CD4-positive, CD25-positive, alpha-beta regulatory T cell (primary cell): ENCODE measurements around the gene NR2C2AP. TPM values are rescaled to one million over a fixed set of nuclear protein-coding genes. Genes with fewer than 3 reads are reported as not detected.
"Not testable (repeated sequence)": the region's sequence is repeated elsewhere in the genome, so short reads cannot be mapped to it uniquely, and the experiment has no call there.

Experiments used
- ATAC-seq, 2 donors: fragments of 150-1000 bp; cut with Tn5 transposase; one replicate each; pipeline ENCODE4 v1.10.0; 2021; ENCODE audit warnings: low read depth in 2 of 2, moderate number of reproducible peaks in 2 of 2, moderate library complexity in 1 of 2
- DNase-seq, 3 donors: peaks; one replicate each; pipeline versions ENCODE4 v3.0.0 to v3.0.0-alpha.2; 2012 to 2022; ENCODE audit warnings: mixed read lengths in 1 of 3
- H3K27ac ChIP-seq: one replicate; pipeline ENCODE4 v1.7.0; 2013; ENCODE audit warnings: mild to moderate bottlenecking, low read length; ENCODE audit not compliant: insufficient read depth, poor library complexity, severe bottlenecking
- H3K27me3 ChIP-seq: one replicate; pipeline ENCODE4 v1.7.0; 2013; ENCODE audit warnings: low read length; ENCODE audit not compliant: control insufficient read depth, insufficient read depth
- H3K36me3 ChIP-seq: one replicate; pipeline ENCODE4 v1.7.0; 2013; ENCODE audit warnings: mild to moderate bottlenecking, low read length, moderate library complexity; ENCODE audit not compliant: control insufficient read depth, insufficient read depth
- H3K4me1 ChIP-seq: 2 replicates; pipeline ENCODE4 v1.7.0; 2013; ENCODE audit warnings: mild to moderate bottlenecking, low read length; ENCODE audit not compliant: insufficient read depth, control insufficient read depth, poor library complexity, severe bottlenecking
- H3K4me3 ChIP-seq: one replicate; pipeline ENCODE4 v1.7.0; 2013; ENCODE audit warnings: low read depth, mild to moderate bottlenecking, low read length, moderate library complexity
- H3K9me3 ChIP-seq, 2 experiments: 1 replicate in 1 of 2; 2 replicates in 1 of 2; pipeline ENCODE4 v1.7.0; 2013; ENCODE audit warnings: low read length in 2 of 2, mild to moderate bottlenecking in 1 of 2, moderate library complexity in 1 of 2; ENCODE audit not compliant: control insufficient read depth in 2 of 2
- H3K27ac Mint-ChIP-seq, 3 donors: one replicate each; pipeline ENCODE4 v1.8.0; 2020 to 2022; ENCODE audit warnings: mild to moderate bottlenecking in 3 of 3, mixed read lengths in 3 of 3, moderate library complexity in 2 of 3
- H3K27me3 Mint-ChIP-seq: one replicate; pipeline ENCODE4 v1.8.0; 2022; ENCODE audit warnings: mild to moderate bottlenecking, mixed read lengths
- H3K36me3 Mint-ChIP-seq: one replicate; pipeline ENCODE4 v1.8.0; 2020; ENCODE audit warnings: mixed read lengths
- H3K4me1 Mint-ChIP-seq, 4 donors: one replicate each; pipeline ENCODE4 v1.8.0; 2020 to 2022; ENCODE audit warnings: mixed read lengths in 4 of 4, mild to moderate bottlenecking in 1 of 4
- H3K4me3 Mint-ChIP-seq, 4 donors: one replicate each; pipeline ENCODE4 v1.8.0; 2020 to 2022; ENCODE audit warnings: mild to moderate bottlenecking in 4 of 4, mixed read lengths in 4 of 4, moderate library complexity in 3 of 4
- H3K9me3 Mint-ChIP-seq, 7 donors: one replicate each; pipeline ENCODE4 v1.8.0; 2020 to 2022; ENCODE audit warnings: mixed read lengths in 7 of 7, mild to moderate bottlenecking in 3 of 7, moderate library complexity in 2 of 7
- polyA plus RNA-seq, 4 donors: library from polyadenylated mRNA; unstranded; fragments of 300-500 nt; fragmentation: Illumina TruSeq; gene quantifications; one replicate each; pipeline ENCODE4 v1.2.3, GENCODE V29; 2021
- total RNA-seq: library from RNA; stranded (reverse); gene quantifications from one replicate; pipeline ENCODE4 v1.2.3, GENCODE V29; 2022

Gene NR2C2AP
- total and polyA plus RNA-seq, 5 donors from 2014 or later, result 17.6 to 31.2 (median 22.7) TPM

- Histone ChIP-seq H3K27ac (no peak overlapping the region), H3K27me3 (no peaks in the 10 kb centered on the region), H3K9me3 (no peaks in the 10 kb centered on the region), H3K4me1 (peaks cover 6% of the 10 kb centered on the region), H3K36me3 (peaks cover 18% of the 10 kb centered on the region), H3K4me3 (no peak overlapping the region)
- Mint-ChIP-seq H3K4me3 (no peak overlapping the region), H3K27ac (no peak overlapping the region), H3K9me3 (no peaks in the 10 kb centered on the region), H3K4me1 (peaks cover 0 to 3% (median 1%) of the 10 kb centered on the region in 4 donors), H3K36me3 (peaks cover 9% of the 10 kb centered on the region), H3K27me3 (no peaks in the 10 kb centered on the region)
- DNase-seq, result no peak
- ATAC-seq, result no peak
Observed at GRCh38 chr19:19176950-19177349, 26.3 kb downstream of the NR2C2AP start.

GRCh38 chr19:19173243-19173642, 30.0 kb downstream of the NR2C2AP start:
- DNase-seq, result not testable (repeated sequence)

GRCh38 chr19:19171821-19172532, 31.2 kb downstream of the NR2C2AP start:
- no peak for DNase-seq
- peaks cover 3% of the 10 kb centered on the region for H3K36me3 ChIP-seq
- no peak overlapping the region for H3K27ac ChIP-seq
- Mint-ChIP-seq H3K9me3 (no peaks in the 10 kb centered on the region), H3K4me1 (peaks cover 0 to 26% (median 12%) of the 10 kb centered on the region in 4 donors), H3K4me3 (no peak overlapping the region), H3K36me3 (no peaks in the 10 kb centered on the region), H3K27me3 (no peaks in the 10 kb centered on the region), H3K27ac (no peak overlapping the region)
- no peaks in the 10 kb centered on the region for H3K9me3 ChIP-seq
- no peaks in the 10 kb centered on the region for H3K27me3 ChIP-seq
- ATAC-seq, result no peak
- H3K4me1 ChIP-seq, result peaks cover 15% of the 10 kb centered on the region
- H3K4me3 ChIP-seq, result no peak overlapping the region

More at GRCh38 chr19:19173243-19173642, 30.0 kb downstream of the NR2C2AP start:
- peaks cover 0 to 26% (median 12%) of the 10 kb centered on the region in 4 donors for H3K4me1 Mint-ChIP-seq
- H3K36me3 Mint-ChIP-seq, H3K27me3 ChIP-seq, H3K27ac Mint-ChIP-seq, H3K9me3 ChIP-seq, H3K9me3 Mint-ChIP-seq, H3K4me3 Mint-ChIP-seq, H3K27ac ChIP-seq, H3K36me3 ChIP-seq, H3K4me3 ChIP-seq, ATAC-seq, H3K27me3 Mint-ChIP-seq: not testable (repeated sequence)
- H3K4me1 ChIP-seq, result peaks cover 15% of the 10 kb centered on the region

- DNase-seq (no peak), ATAC-seq (no peak)
- Histone ChIP-seq H3K27ac (no peak overlapping the region), H3K27me3 (no peaks in the 10 kb centered on the region), H3K9me3 (no peaks in the 10 kb centered on the region), H3K4me3 (no peak overlapping the region), H3K36me3 (no peaks in the 10 kb centered on the region), H3K4me1 (peaks cover 15% of the 10 kb centered on the region)
- peaks cover 0 to 26% (median 12%) of the 10 kb centered on the region in 4 donors for H3K4me1 Mint-ChIP-seq
- H3K27ac Mint-ChIP-seq, result no peak overlapping the region
- no peaks in the 10 kb centered on the region for H3K9me3 Mint-ChIP-seq
- peak overlapping the region; percentile 15 to 79 (median 35) for H3K4me3 Mint-ChIP-seq
- no peaks in the 10 kb centered on the region for H3K27me3 Mint-ChIP-seq
- no peaks in the 10 kb centered on the region for H3K36me3 Mint-ChIP-seq
Observed at GRCh38 chr19:19170873-19171672, 32.1 kb downstream of the NR2C2AP start.

GRCh38 chr19:19170053-19170872, 33.0 kb downstream of the NR2C2AP start, which contains the start of gene MEF2B:
Gene MEF2B, minus strand, starts transcription at chr19:19170263. Its CDS starts 19,528 bp downstream, at chr19:19150735.
- peak; percentile 87 to 89 for ATAC-seq
- Mint-ChIP-seq H3K9me3 (no peaks in the 10 kb centered on the region), H3K4me3 (peak within 1 kb of the TSS; percentile 58 to 79 (median 72)), H3K4me1 (peaks cover 0 to 26% (median 12%) of the 10 kb centered on the region in 4 donors), H3K36me3 (no peaks in the 10 kb centered on the region), H3K27me3 (no peaks in the 10 kb centered on the region), H3K27ac (peak within 1 kb of the TSS in 2 of 3 donors; percentile 54 to 80)
- H3K36me3 ChIP-seq, result no peaks in the 10 kb centered on the region
- H3K27me3 ChIP-seq, result no peaks in the 10 kb centered on the region
- H3K9me3 ChIP-seq, result no peaks in the 10 kb centered on the region
- peak; percentile 62 to 84 (median 70) for DNase-seq
- peaks cover 15% of the 10 kb centered on the region for H3K4me1 ChIP-seq
- H3K27ac ChIP-seq, result no peak within 1 kb of the TSS
- no peak within 1 kb of the TSS for H3K4me3 ChIP-seq

GRCh38 chr19:19169236-19170052, 33.8 kb downstream of the NR2C2AP start:
- Mint-ChIP-seq H3K9me3 (no peaks in the 10 kb centered on the region), H3K27me3 (no peaks in the 10 kb centered on the region), H3K36me3 (no peaks in the 10 kb centered on the region), H3K4me3 (peak overlapping the region; percentile 58 to 79 (median 63)), H3K4me1 (peaks cover 0 to 23% (median 12%) of the 10 kb centered on the region in 4 donors), H3K27ac (peak overlapping the region in 2 of 3 donors; percentile 54 to 80)
- Histone ChIP-seq H3K36me3 (no peaks in the 10 kb centered on the region), H3K27me3 (no peaks in the 10 kb centered on the region), H3K4me1 (peaks cover 10% of the 10 kb centered on the region), H3K4me3 (no peak overlapping the region), H3K9me3 (no peaks in the 10 kb centered on the region), H3K27ac (no peak overlapping the region)
- no peak for ATAC-seq
- no peak for DNase-seq

GRCh38 chr19:19167612-19168011, 35.6 kb downstream of the NR2C2AP start:
- Histone ChIP-seq H3K27ac (no peak overlapping the region), H3K9me3 (no peaks in the 10 kb centered on the region), H3K36me3 (no peaks in the 10 kb centered on the region), H3K27me3 (no peaks in the 10 kb centered on the region), H3K4me3 (no peak overlapping the region), H3K4me1 (peaks cover 10% of the 10 kb centered on the region)
- DNase-seq (no peak), ATAC-seq (no peak)
- H3K27me3 Mint-ChIP-seq, result no peaks in the 10 kb centered on the region
- peaks cover 0 to 23% (median 12%) of the 10 kb centered on the region in 4 donors for H3K4me1 Mint-ChIP-seq
- no peaks in the 10 kb centered on the region for H3K36me3 Mint-ChIP-seq
- no peak overlapping the region for H3K27ac Mint-ChIP-seq
- H3K4me3 Mint-ChIP-seq, result no peak overlapping the region
- no peaks in the 10 kb centered on the region for H3K9me3 Mint-ChIP-seq
